Kidney (tissue), 14 donors: Measurements from ENCODE around the gene VPS72. TPM values are rescaled to one million over a fixed set of nuclear protein-coding genes. Genes with fewer than 3 reads are reported as not detected.
A peak's percentile ranks its signal among the peaks of the same experiment; 100 is the strongest.

Experiments used
- DNase-seq, 5 donors: peaks; one replicate each; pipeline ENCODE4 v3.0.0-alpha.2; 2013 to 2020
- FAIRE-seq: peaks from 2 replicates; lab custom pipeline; 2012; peaks lifted over from hg19 to GRCh38; lab: Jason Lieb, UNC
- H3K27ac ChIP-seq, 2 donors: one replicate each; pipeline ENCODE4 v1.7.0; 2013; ENCODE audit warnings: low read depth in 2 of 2, low read length in 2 of 2, inconsistent platforms in 1 of 2
- H3K27me3 ChIP-seq: one replicate; pipeline ENCODE4 v1.7.1; 2013; ENCODE audit warnings: low read length, inconsistent platforms; ENCODE audit not compliant: control insufficient read depth, insufficient read depth
- H3K36me3 ChIP-seq, 3 donors: one replicate each; pipeline versions ENCODE4 v1.7.0 to v1.7.1; 2013; ENCODE audit warnings: low read length in 3 of 3, control low read depth in 1 of 3, inconsistent platforms in 1 of 3; ENCODE audit not compliant: insufficient read depth in 3 of 3, control insufficient read depth in 2 of 3
- H3K4me1 ChIP-seq, 3 donors: one replicate each; pipeline versions ENCODE4 v1.7.0 to v1.7.1; 2013; ENCODE audit warnings: low read length in 3 of 3, inconsistent platforms in 1 of 3, low read depth in 1 of 3; ENCODE audit not compliant: control insufficient read depth in 2 of 3, insufficient read depth in 2 of 3
- H3K4me3 ChIP-seq, 3 donors: one replicate each; pipeline versions ENCODE4 v1.7.0 to v1.8.1; 2013; ENCODE audit warnings: low read length in 3 of 3, control low read depth in 1 of 3, inconsistent platforms in 1 of 3
- H3K9ac ChIP-seq, 3 donors: one replicate each; pipeline versions ENCODE4 v1.7.0 to v1.7.1; 2013; ENCODE audit warnings: low read length in 3 of 3, control low read depth in 1 of 3, inconsistent platforms in 1 of 3
- H3K9me3 ChIP-seq, 3 donors: one replicate each; pipeline versions ENCODE4 v1.7.0 to v1.7.1; 2013; ENCODE audit warnings: low read length in 3 of 3, control low read depth in 1 of 3, inconsistent platforms in 1 of 3; ENCODE audit not compliant: control insufficient read depth in 2 of 3, insufficient read depth in 1 of 3
- intact Hi-C: fragments of 100-400 bp; cut with DNase I; formaldehyde crosslinking; loops from one replicate; pipeline ENCODE4 v1.11.1; 2022
- polyA plus RNA-seq: library from polyadenylated mRNA; stranded (reverse); fragments of 350-450 nt; fragmentation: Illumina TruSeq; extraction: RNeasy Lipid Tissue Mini Kit (QIAGEN cat#74804); gene quantifications from one replicate; pipeline ENCODE4 v1.2.3, GENCODE V29; 2014; ENCODE audit warnings: low read depth, low replicate concordance; ENCODE audit not compliant: insufficient read depth
- total RNA-seq: library from RNA; stranded (reverse); fragmentation: NEBNext Ultra II Directional; extraction: Animal tissue kit (Norgen Biotek cat#: 25700); gene quantifications from one replicate; pipeline ENCODE4 v1.2.1, GENCODE V29; 2021
- TF ChIP-seq, protein P1 (sequence below): IDR thresholded peaks from 3 replicates; pipeline ENCODE4 v1.5.1; 2012; ENCODE audit warnings: mild to moderate bottlenecking, moderate library complexity, borderline replicate concordance; ENCODE audit not compliant: insufficient read depth; ENCODE audit errors: extremely low read depth
- donor health status: control.
- donor health status: control.
- donor health status: control.
- donor health status: control.
- donor health status: control.
- donor health status: DM: yes; HTN: yes; CAD: no.
- donor health status: Normal renal cell carcinoma (clear cell type).

The VPS72 gene
- total and polyA plus RNA-seq, 2 donors from 2014 or later, result 38.2 to 52.6 TPM

DNA sequence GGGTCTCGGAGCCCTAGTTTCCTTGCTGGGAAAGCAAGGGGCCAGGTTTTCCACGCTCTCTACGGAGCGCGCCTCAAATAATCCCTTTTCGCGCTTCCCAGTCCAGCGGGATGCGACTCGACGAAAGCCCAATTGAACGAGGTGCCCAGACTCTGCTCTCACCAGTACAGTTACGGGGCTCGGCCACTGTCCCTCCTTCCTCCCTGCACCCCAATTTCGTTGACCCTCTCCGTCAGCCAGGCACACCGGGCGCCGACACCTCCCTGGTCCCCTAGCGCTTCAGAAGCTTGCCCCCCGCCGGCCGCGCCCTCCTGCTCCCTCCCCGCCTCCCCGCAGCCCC is 44.0 kb downstream of the VPS72 start:
- TF ChIP-seq, protein P1, sequence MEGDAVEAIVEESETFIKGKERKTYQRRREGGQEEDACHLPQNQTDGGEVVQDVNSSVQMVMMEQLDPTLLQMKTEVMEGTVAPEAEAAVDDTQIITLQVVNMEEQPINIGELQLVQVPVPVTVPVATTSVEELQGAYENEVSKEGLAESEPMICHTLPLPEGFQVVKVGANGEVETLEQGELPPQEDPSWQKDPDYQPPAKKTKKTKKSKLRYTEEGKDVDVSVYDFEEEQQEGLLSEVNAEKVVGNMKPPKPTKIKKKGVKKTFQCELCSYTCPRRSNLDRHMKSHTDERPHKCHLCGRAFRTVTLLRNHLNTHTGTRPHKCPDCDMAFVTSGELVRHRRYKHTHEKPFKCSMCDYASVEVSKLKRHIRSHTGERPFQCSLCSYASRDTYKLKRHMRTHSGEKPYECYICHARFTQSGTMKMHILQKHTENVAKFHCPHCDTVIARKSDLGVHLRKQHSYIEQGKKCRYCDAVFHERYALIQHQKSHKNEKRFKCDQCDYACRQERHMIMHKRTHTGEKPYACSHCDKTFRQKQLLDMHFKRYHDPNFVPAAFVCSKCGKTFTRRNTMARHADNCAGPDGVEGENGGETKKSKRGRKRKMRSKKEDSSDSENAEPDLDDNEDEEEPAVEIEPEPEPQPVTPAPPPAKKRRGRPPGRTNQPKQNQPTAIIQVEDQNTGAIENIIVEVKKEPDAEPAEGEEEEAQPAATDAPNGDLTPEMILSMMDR, result no peak
- DNase-seq (peak in 1 of 5 donors; percentile 41), FAIRE-seq (no peak)
- Histone ChIP-seq H3K9ac (peak overlapping the region; percentile 53 to 65 (median 65)), H3K36me3 (no peaks in the 10 kb centered on the region), H3K9me3 (no peaks in the 10 kb centered on the region), H3K4me3 (peak overlapping the region; percentile 68 to 84 (median 83)), H3K27me3 (no peaks in the 10 kb centered on the region), H3K4me1 (peaks cover 0 to 33% (median 16%) of the 10 kb centered on the region in 3 donors), H3K27ac (no peak overlapping the region)
- intact Hi-C loops, result no loop called here

DNA sequence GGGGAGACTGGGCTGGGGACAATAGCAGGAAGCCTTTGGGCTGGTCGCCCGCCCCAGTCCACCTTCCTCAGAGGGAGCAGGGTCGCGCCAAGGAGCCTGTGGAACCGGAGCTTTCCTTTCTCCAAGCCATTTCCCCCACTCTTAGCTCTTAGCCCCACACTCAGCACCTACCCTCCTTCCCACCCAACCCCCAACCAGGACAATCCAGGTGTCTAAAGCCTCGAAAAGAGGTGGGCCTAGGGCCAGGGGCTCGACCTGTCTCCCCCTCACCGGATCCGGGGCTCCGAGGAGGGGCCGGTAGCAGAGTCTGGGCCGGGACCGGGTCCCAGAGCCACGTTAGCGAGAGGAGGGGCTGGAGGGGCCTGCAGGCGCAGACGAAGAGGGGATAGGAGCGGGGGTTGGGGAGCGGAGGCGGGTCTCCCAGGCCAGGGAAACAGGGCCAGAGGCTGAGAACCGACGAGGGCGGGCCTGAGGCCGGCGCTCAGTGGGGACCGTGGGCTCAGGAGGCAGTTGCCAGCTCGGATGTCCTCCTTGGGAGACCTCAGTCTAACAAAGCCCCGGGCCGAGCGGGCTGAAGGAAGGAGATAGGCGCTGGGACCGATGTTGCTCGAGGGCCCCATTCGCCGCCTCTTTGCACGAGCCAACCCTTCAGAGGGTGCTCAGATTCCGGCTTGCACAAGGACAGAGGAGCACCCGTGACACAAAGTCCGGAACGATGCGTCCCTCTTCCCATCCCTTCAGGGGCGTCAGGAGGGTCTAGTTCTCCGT is 44.5 kb downstream of the VPS72 start:
- no peak overlapping the region for H3K27ac ChIP-seq
- H3K4me1 ChIP-seq, result peaks cover 0 to 33% (median 16%) of the 10 kb centered on the region in 3 donors
- TF ChIP-seq, protein P1, result no peak
- intact Hi-C loops, result no loop called here
- DNase-seq, result peak in 4 of 5 donors; percentile 35 to 79 (median 55)
- no peaks in the 10 kb centered on the region for H3K27me3 ChIP-seq
- H3K36me3 ChIP-seq, result no peaks in the 10 kb centered on the region
- FAIRE-seq, result no peak
- peak overlapping the region; percentile 53 to 65 (median 65) for H3K9ac ChIP-seq
- H3K4me3 ChIP-seq, result peak overlapping the region; percentile 68 to 84 (median 83)
- no peaks in the 10 kb centered on the region for H3K9me3 ChIP-seq

DNA sequence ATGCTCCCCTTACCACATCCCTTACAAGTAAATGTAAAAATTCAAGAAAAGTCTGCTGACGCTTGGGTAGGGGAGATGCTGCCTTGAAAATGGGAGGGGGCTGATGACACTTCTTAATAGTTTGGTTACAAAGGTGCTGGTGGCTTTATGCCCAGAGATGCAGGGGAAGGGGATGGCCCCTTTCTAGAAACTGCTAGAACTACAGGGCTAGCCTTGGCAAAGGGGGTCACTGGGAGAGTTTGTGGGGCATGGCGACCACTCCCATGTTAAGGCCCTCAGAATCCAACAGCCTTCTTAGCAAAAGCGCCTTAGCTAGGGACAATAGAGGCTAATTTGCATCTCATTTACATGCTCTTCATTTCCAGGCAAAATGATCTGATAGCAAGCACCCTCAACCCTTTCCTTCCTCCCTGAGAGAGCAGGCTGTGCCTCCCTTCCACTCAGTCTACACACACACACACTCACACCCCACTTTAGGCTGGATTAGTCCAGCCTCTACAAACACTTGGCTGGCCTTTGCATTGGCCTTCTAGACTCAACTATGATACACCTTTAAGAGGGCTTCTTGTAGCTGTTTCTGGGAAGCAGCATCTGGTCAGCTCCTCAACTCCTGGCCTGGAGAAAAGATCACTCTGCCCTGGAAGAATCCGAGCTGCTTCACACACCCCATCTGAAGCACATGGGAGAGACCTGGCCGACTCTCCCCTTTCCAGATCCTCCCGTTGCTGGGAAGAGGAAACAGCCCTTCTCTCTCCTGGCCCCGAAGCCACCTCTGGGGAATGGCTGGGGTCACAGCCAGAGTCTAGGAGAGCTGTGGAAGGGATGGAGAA is 45.3 kb downstream of the VPS72 start:
- intact Hi-C loops, result no loop called here
- H3K27ac ChIP-seq, result no peak overlapping the region
- H3K4me3 ChIP-seq, result peak overlapping the region in 2 of 3 donors; percentile 24 to 68
- DNase-seq (peak in 3 of 5 donors; percentile 34 to 52 (median 44)), FAIRE-seq (no peak)
- H3K9me3 ChIP-seq, result no peaks in the 10 kb centered on the region
- H3K36me3 ChIP-seq, result peaks cover 0 to 2% (median 0%) of the 10 kb centered on the region in 3 donors
- TF ChIP-seq, protein P1, result no peak
- no peak overlapping the region for H3K9ac ChIP-seq
- no peaks in the 10 kb centered on the region for H3K27me3 ChIP-seq
- peaks cover 0 to 33% (median 16%) of the 10 kb centered on the region in 3 donors for H3K4me1 ChIP-seq
